Mononuclear cell (primary cell): ENCODE data around the gene AP1S3. TPM values are rescaled to one million over a fixed set of nuclear protein-coding genes. Genes with fewer than 3 reads are reported as not detected.
"Not testable (repeated sequence)": the region's sequence is repeated elsewhere in the genome, so short reads cannot be mapped to it uniquely, and the experiment has no call there.

Experiments used
- H3K27me3 ChIP-seq: 2 replicates; pipeline ENCODE4 v1.6.0; 2011; ENCODE audit warnings: low read length, control low read depth; ENCODE audit not compliant: insufficient read depth
- H3K4me1 ChIP-seq: 2 replicates; pipeline ENCODE4 v1.5.1; 2011; ENCODE audit warnings: mild to moderate bottlenecking, low read length, control low read depth; ENCODE audit not compliant: insufficient read depth
- H3K4me3 ChIP-seq: 2 replicates; pipeline ENCODE4 v1.5.1; 2011; ENCODE audit warnings: mild to moderate bottlenecking, low read length, moderate library complexity
- H3K9me3 ChIP-seq: 2 replicates; pipeline ENCODE4 v1.5.1; 2011; ENCODE audit warnings: low read depth, mild to moderate bottlenecking, control low read depth, low read length
- total RNA-seq: library from RNA; depleted of rRNA; stranded (reverse); fragments of >200 nt; gene quantifications from one replicate; pipeline ENCODE4 v1.2.3, GENCODE V29; 2012

AP1S3 gene
- total RNA-seq, 1 donor = 5.4 TPM

- no peak overlapping the region for H3K4me3 ChIP-seq
- H3K4me1 ChIP-seq = no peaks in the 10 kb centered on the region
These were observed 70.0 kb downstream of the AP1S3 start for GRCh38 chr2:223767341-223767740.

GRCh38 chr2:223765221-223765785 is 72.1 kb downstream of the AP1S3 start:
- H3K9me3 ChIP-seq = no peaks in the 10 kb centered on the region
- no peaks in the 10 kb centered on the region for H3K27me3 ChIP-seq
- peaks cover 1% of the 10 kb centered on the region for H3K4me1 ChIP-seq
- no peak overlapping the region for H3K4me3 ChIP-seq

More at GRCh38 chr2:223767341-223767740, 70.0 kb downstream of the AP1S3 start:
- no peaks in the 10 kb centered on the region for H3K27me3 ChIP-seq
- H3K9me3 ChIP-seq = no peaks in the 10 kb centered on the region

GRCh38 chr2:223764796-223765195 is 72.6 kb downstream of the AP1S3 start:
- Histone ChIP-seq H3K4me3 (no peak overlapping the region), H3K4me1 (peaks cover 4% of the 10 kb centered on the region), H3K27me3 (no peaks in the 10 kb centered on the region), H3K9me3 (no peaks in the 10 kb centered on the region)

- H3K4me3 ChIP-seq = no peak overlapping the region
These were observed 74.5 kb downstream of the AP1S3 start for GRCh38 chr2:223762853-223763252.

GRCh38 chr2:223761746-223762145 is 75.6 kb downstream of the AP1S3 start:
- H3K4me1 ChIP-seq, H3K4me3 ChIP-seq, H3K9me3 ChIP-seq, H3K27me3 ChIP-seq: not testable (repeated sequence)

More at GRCh38 chr2:223762853-223763252, 74.5 kb downstream of the AP1S3 start:
- H3K9me3 ChIP-seq = no peaks in the 10 kb centered on the region
- peaks cover 4% of the 10 kb centered on the region for H3K4me1 ChIP-seq
- H3K27me3 ChIP-seq = no peaks in the 10 kb centered on the region

GRCh38 chr2:223760838-223761502 is 76.4 kb downstream of the AP1S3 start:
- Histone ChIP-seq H3K27me3 (no peaks in the 10 kb centered on the region), H3K4me1 (peaks cover 4% of the 10 kb centered on the region), H3K9me3 (no peaks in the 10 kb centered on the region), H3K4me3 (no peak overlapping the region)

- Histone ChIP-seq H3K4me3 (no peak overlapping the region), H3K4me1 (peaks cover 4% of the 10 kb centered on the region), H3K9me3 (no peaks in the 10 kb centered on the region), H3K27me3 (no peaks in the 10 kb centered on the region)
These were observed 77.6 kb downstream of the AP1S3 start for GRCh38 chr2:223759569-223760430.

GRCh38 chr2:223758131-223758840 is 79.1 kb downstream of the AP1S3 start:
- no peak overlapping the region for H3K4me3 ChIP-seq
- peaks cover 4% of the 10 kb centered on the region for H3K4me1 ChIP-seq
- H3K27me3 ChIP-seq = no peaks in the 10 kb centered on the region
- H3K9me3 ChIP-seq = no peaks in the 10 kb centered on the region

- Histone ChIP-seq H3K9me3 (no peaks in the 10 kb centered on the region), H3K27me3 (peaks cover 4% of the 10 kb centered on the region), H3K4me1 (no peaks in the 10 kb centered on the region), H3K4me3 (no peak overlapping the region)
These were observed 83.4 kb downstream of the AP1S3 start for GRCh38 chr2:223753940-223754339.

GRCh38 chr2:223751012-223751411 is 86.4 kb downstream of the AP1S3 start:
- no peak overlapping the region for H3K4me3 ChIP-seq
- H3K4me1 ChIP-seq = no peaks in the 10 kb centered on the region
- H3K27me3 ChIP-seq = peaks cover 4% of the 10 kb centered on the region
- no peaks in the 10 kb centered on the region for H3K9me3 ChIP-seq

GRCh38 chr2:223747392-223748042 is 89.9 kb downstream of the AP1S3 start:
- H3K4me3 ChIP-seq = no peak overlapping the region
- no peaks in the 10 kb centered on the region for H3K4me1 ChIP-seq
- H3K27me3 ChIP-seq = peaks cover 4% of the 10 kb centered on the region
- no peaks in the 10 kb centered on the region for H3K9me3 ChIP-seq

- peaks cover 4% of the 10 kb centered on the region for H3K27me3 ChIP-seq
These were observed 90.8 kb downstream of the AP1S3 start for GRCh38 chr2:223746611-223747010.

GRCh38 chr2:223744580-223744979 is 92.8 kb downstream of the AP1S3 start:
- no peaks in the 10 kb centered on the region for H3K9me3 ChIP-seq
- no peak overlapping the region for H3K4me3 ChIP-seq
- no peaks in the 10 kb centered on the region for H3K4me1 ChIP-seq
- H3K27me3 ChIP-seq = no peaks in the 10 kb centered on the region

More at GRCh38 chr2:223746611-223747010, 90.8 kb downstream of the AP1S3 start:
- no peak overlapping the region for H3K4me3 ChIP-seq
- no peaks in the 10 kb centered on the region for H3K9me3 ChIP-seq
- H3K4me1 ChIP-seq = no peaks in the 10 kb centered on the region

GRCh38 chr2:223740679-223741078 is 96.7 kb downstream of the AP1S3 start:
- no peaks in the 10 kb centered on the region for H3K27me3 ChIP-seq
- no peaks in the 10 kb centered on the region for H3K4me1 ChIP-seq
- H3K4me3 ChIP-seq = no peak overlapping the region
- no peaks in the 10 kb centered on the region for H3K9me3 ChIP-seq
